ENCODE data around the gene REM1.

The REM1 gene

DNA sequence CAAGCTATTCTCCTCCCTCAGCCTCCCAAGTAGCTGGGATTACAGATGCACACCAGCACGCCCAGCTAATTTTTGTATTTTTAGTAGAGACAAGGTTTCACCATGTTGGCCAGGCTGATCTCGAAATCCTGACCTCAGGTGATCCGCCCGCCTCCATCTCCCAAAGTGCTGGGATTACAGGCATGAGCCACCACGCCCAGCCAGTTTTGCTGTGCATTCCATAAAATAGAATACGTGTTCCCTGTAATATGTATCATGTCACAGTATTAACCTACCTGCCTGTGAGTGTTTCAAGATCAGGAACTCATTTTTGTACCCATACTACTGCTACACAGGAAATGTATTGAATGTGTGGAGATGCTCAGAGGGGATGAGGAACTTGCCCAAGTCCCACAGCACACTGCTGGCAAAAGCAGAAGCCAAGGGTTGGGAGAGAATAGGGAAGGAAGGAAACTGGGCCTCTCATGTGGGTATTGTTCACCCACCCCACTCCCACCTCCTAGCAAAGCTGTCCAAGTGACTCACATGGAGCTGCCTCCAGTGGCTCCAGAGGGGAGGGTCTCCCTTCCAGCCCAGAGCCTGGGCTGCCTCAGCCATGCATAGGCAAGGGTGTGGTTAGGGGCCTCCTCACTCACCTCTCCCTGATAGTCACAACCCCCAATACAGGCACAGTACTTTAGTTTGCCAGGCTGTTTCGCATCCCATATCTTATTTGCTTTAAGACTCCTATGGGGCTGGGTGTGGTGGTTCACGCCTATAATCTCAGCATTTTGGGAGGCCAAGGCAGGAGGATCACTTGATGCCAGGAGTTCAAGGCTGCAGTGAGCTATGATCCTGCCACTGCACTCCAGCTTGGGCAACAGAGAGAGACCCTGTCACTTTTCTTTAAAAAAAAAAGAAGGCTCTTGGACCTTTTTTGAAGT is 48.5 kb downstream of the REM1 start:
- DNase-seq (ENCODE audit: low read depth in 2 of 2) = no peak

- DNase-seq (ENCODE audit: low read depth in 2 of 2) = no peak
Measured at GRCh38 chr20:31527266-31527665, 52.2 kb downstream of the REM1 start.

Data from stimulated activated CD4-positive, alpha-beta T cell treated with anti-CD3 and anti-CD28 coated beads, Interleukin-15, amount 100 ng/mL, for 48 hours (primary cell).